Uterus (tissue), 4 donors: ENCODE measurements around the gene ZDHHC21. TPM values are rescaled to one million over a fixed set of nuclear protein-coding genes. Genes with fewer than 3 reads are reported as not detected.
"Not testable (repeated sequence)": the region's sequence is repeated elsewhere in the genome, so short reads cannot be mapped to it uniquely, and the experiment has no call there.

Experiments used
- DNase-seq, 2 donors: peaks; one replicate each; pipeline ENCODE4 v3.0.0-alpha.2; 2019 to 2020
- H3K27ac ChIP-seq, 2 donors: fragments of 200-600 bp; sonication (generic); 1 replicate in 1 of 2; 2 replicates in 1 of 2; pipeline ENCODE4 v1.5.1; 2016 to 2018
- H3K27me3 ChIP-seq, 2 donors: fragments of 200-600 bp; sonication (generic); one replicate each; pipeline ENCODE4 v1.5.1; 2018 to 2019; ENCODE audit warnings: control low read depth in 1 of 2
- H3K36me3 ChIP-seq, 2 donors: fragments of 200-600 bp; sonication (generic); one replicate each; pipeline ENCODE4 v1.5.1; 2019; ENCODE audit warnings: control low read depth in 1 of 2
- H3K4me1 ChIP-seq, 2 donors: fragments of 200-600 bp; sonication (generic); one replicate each; pipeline ENCODE4 v1.5.1; 2018 to 2019; ENCODE audit warnings: control low read depth in 1 of 2
- H3K4me3 ChIP-seq, 2 donors: fragments of 200-600 bp; sonication (generic); 1 replicate in 1 of 2; 2 replicates in 1 of 2; pipeline ENCODE4 v1.5.1; 2018 to 2019; ENCODE audit warnings: mild to moderate bottlenecking in 1 of 2
- H3K9me3 ChIP-seq, 2 donors: fragments of 200-600 bp; sonication (generic); one replicate each; pipeline ENCODE4 v1.5.1; 2019; ENCODE audit warnings: control low read depth in 1 of 2
- CTCF ChIP-seq, 4 experiments: fragments of 200-600 bp in 2 of 4; fragments of 450-650 bp in 2 of 4; sonication (generic) in 2 of 4; IDR thresholded peaks; one replicate each; pipeline ENCODE4 v1.5.1; 2016 to 2019; ENCODE audit warnings: antibody characterized with exemption in 4 of 4, mild to moderate bottlenecking in 2 of 4, moderate library complexity in 1 of 4
- POLR2A ChIP-seq, 2 donors: fragments of 450-650 bp; IDR thresholded peaks; one replicate each; pipeline ENCODE4 v1.6.1; 2016; ENCODE audit warnings: antibody characterized with exemption in 2 of 2, mild to moderate bottlenecking in 1 of 2, moderate library complexity in 1 of 2
- intact Hi-C: fragments of 100-400 bp; cut with DNase I; formaldehyde crosslinking; loops from one replicate; pipeline ENCODE4 v1.15.1; 2023; ENCODE audit warnings: low total_unique reads
- total RNA-seq, 4 donors: library from RNA; depleted of rRNA in 3 of 4; stranded (reverse); fragments of >200 nt in 3 of 4; gene quantifications; one replicate each; pipeline versions ENCODE4 v1.1.0 to v1.2.4, GENCODE V29; 2014 to 2023
- donor health status: DM: yes; HTN: yes; CAD: no.

The ZDHHC21 gene
- total RNA-seq, 4 donors from 2014 or later = 6.9 to 54.9 (median 13.6) TPM

GRCh38 chr9:14671377-14671776 is 21.9 kb downstream of the ZDHHC21 start:
- Histone ChIP-seq H3K4me3 (no peak overlapping the region), H3K27ac (no peak overlapping the region), H3K9me3 (peaks cover 0 to 2% of the 10 kb centered on the region in 2 donors)

GRCh38 chr9:14670718-14671117 is 22.5 kb downstream of the ZDHHC21 start:
- intact Hi-C loops = no loop called here
- H3K36me3 ChIP-seq = no peaks in the 10 kb centered on the region

More at GRCh38 chr9:14671377-14671776, 21.9 kb downstream of the ZDHHC21 start:
- DNase-seq = no peak
- TF ChIP-seq POLR2A (IDR thresholded peaks at IDR 0.05) = no peak
- no peaks in the 10 kb centered on the region for H3K27me3 ChIP-seq
- intact Hi-C loops = no loop called here
- H3K4me1 ChIP-seq = no peaks in the 10 kb centered on the region
- H3K36me3 ChIP-seq = no peaks in the 10 kb centered on the region

GRCh38 chr9:14664022-14664421 is 29.2 kb downstream of the ZDHHC21 start:
- H3K36me3 ChIP-seq, H3K27me3 ChIP-seq, intact Hi-C loops, H3K27ac ChIP-seq, DNase-seq, H3K4me3 ChIP-seq, H3K4me1 ChIP-seq, H3K9me3 ChIP-seq: not testable (repeated sequence)

More at GRCh38 chr9:14670718-14671117, 22.5 kb downstream of the ZDHHC21 start:
- no peak overlapping the region for H3K4me3 ChIP-seq
- no peak overlapping the region for H3K27ac ChIP-seq
- DNase-seq = no peak
- TF ChIP-seq POLR2A (IDR thresholded peaks at IDR 0.05) (no peak), CTCF (IDR thresholded peaks at IDR 0.05) (no peak)
- no peaks in the 10 kb centered on the region for H3K27me3 ChIP-seq
- no peaks in the 10 kb centered on the region for H3K4me1 ChIP-seq
- peaks cover 0 to 2% of the 10 kb centered on the region in 2 donors for H3K9me3 ChIP-seq

GRCh38 chr9:14662060-14662453 is 31.2 kb downstream of the ZDHHC21 start:
- Histone ChIP-seq H3K27ac (no peak overlapping the region), H3K4me1 (no peaks in the 10 kb centered on the region), H3K36me3 (no peaks in the 10 kb centered on the region), H3K27me3 (no peaks in the 10 kb centered on the region), H3K4me3 (no peak overlapping the region), H3K9me3 (no peaks in the 10 kb centered on the region)
- intact Hi-C loops = no loop called here
- no peak for TF ChIP-seq POLR2A (IDR thresholded peaks at IDR 0.05)
- no peak for TF ChIP-seq CTCF (IDR thresholded peaks at IDR 0.05)
- DNase-seq = no peak

- intact Hi-C loops = no loop called here
Observed at GRCh38 chr9:14661421-14662059, 31.7 kb downstream of the ZDHHC21 start.

More at GRCh38 chr9:14661421-14662059, 31.7 kb downstream of the ZDHHC21 start:
- Histone ChIP-seq H3K27me3 (no peaks in the 10 kb centered on the region), H3K27ac (no peak overlapping the region), H3K4me1 (no peaks in the 10 kb centered on the region), H3K9me3 (no peaks in the 10 kb centered on the region), H3K4me3 (no peak overlapping the region), H3K36me3 (no peaks in the 10 kb centered on the region)
- TF ChIP-seq POLR2A (IDR thresholded peaks at IDR 0.05) (no peak), CTCF (IDR thresholded peaks at IDR 0.05) (peak in 2 of 4 experiments; percentile 25 to 27)
- no peak for DNase-seq
